Fibroblast of lung (primary cell): ENCODE measurements around the gene PLXNB1. TPM values are rescaled to one million over a fixed set of nuclear protein-coding genes. Genes with fewer than 3 reads are reported as not detected.

Experiments
- DNase-seq, 2 donors: peaks; one replicate each; pipeline versions ENCODE4 v3.0.0 to v3.0.0-alpha.2; 2010; ENCODE audit warnings: low read depth in 2 of 2
- H2AFZ ChIP-seq: 2 replicates; pipeline ENCODE4 v1.5.1; 2012; ENCODE audit warnings: low read length, control low read depth, inconsistent platforms
- H3K27ac ChIP-seq: 2 replicates; pipeline ENCODE4 v1.5.1; 2011; ENCODE audit warnings: low read length, control low read depth; ENCODE audit not compliant: insufficient read depth
- H3K27me3 ChIP-seq: 2 replicates; pipeline ENCODE4 v1.5.1; 2011; ENCODE audit warnings: mild to moderate bottlenecking, low read length; ENCODE audit not compliant: control insufficient read depth, insufficient read depth
- H3K36me3 ChIP-seq: 2 replicates; pipeline ENCODE4 v1.5.1; 2011; ENCODE audit warnings: low read length; ENCODE audit not compliant: control insufficient read depth, insufficient read depth
- H3K4me1 ChIP-seq: 2 replicates; pipeline ENCODE4 v1.5.1; 2011; ENCODE audit warnings: low read length; ENCODE audit not compliant: control insufficient read depth, insufficient read depth; ENCODE audit errors: extremely low read depth
- H3K4me2 ChIP-seq: 2 replicates; pipeline ENCODE4 v1.5.1; 2011; ENCODE audit warnings: low read length, control low read depth; ENCODE audit not compliant: insufficient read depth; ENCODE audit errors: extremely low read depth
- H3K4me3 ChIP-seq, 4 experiments: fragments of 200-600 bp in 1 of 4; sonication (generic) in 1 of 4; replicated peaks in 1 of 4; 2 replicates each; pipeline ENCODE4 v1.5.1; 2011 to 2016; ENCODE audit warnings: low read length in 4 of 4, low read depth in 3 of 4, mild to moderate bottlenecking in 3 of 4, control low read depth in 2 of 4, inconsistent platforms in 1 of 4, mixed read lengths in 1 of 4; ENCODE audit not compliant: insufficient read depth in 1 of 4; ENCODE audit errors: control extremely low read depth in 1 of 4
- H3K79me2 ChIP-seq: 2 replicates; pipeline ENCODE4 v1.5.1; 2012; ENCODE audit warnings: mild to moderate bottlenecking, low read length, inconsistent platforms; ENCODE audit not compliant: control insufficient read depth, insufficient read depth
- H3K9ac ChIP-seq: 2 replicates; pipeline ENCODE4 v1.5.1; 2011; ENCODE audit warnings: mild to moderate bottlenecking, low read length, control low read depth; ENCODE audit not compliant: insufficient read depth
- H3K9me3 ChIP-seq: 2 replicates; pipeline ENCODE4 v1.5.1; 2012; ENCODE audit warnings: low read depth, low read length; ENCODE audit not compliant: control insufficient read depth, insufficient read depth
- H4K20me1 ChIP-seq: 2 replicates; pipeline ENCODE4 v1.5.1; 2011; ENCODE audit warnings: low read length; ENCODE audit not compliant: control insufficient read depth, insufficient read depth; ENCODE audit errors: extremely low read depth
- CTCF ChIP-seq, 2 donors: IDR thresholded peaks in 1 of 2; conservative IDR thresholded peaks in 1 of 2; 1 replicate in 1 of 2; 2 replicates in 1 of 2; pipeline ENCODE4 v1.5.1; 2011 to 2012; ENCODE audit warnings: low read length in 2 of 2, control low read depth in 1 of 2, inconsistent platforms in 1 of 2, low read depth in 1 of 2, mild to moderate bottlenecking in 1 of 2
- EZH2 ChIP-seq: IDR thresholded peaks from 2 replicates; pipeline ENCODE4 v1.5.1; 2012; ENCODE audit warnings: low read length, control low read depth, mild to moderate bottlenecking; ENCODE audit errors: missing control alignments
- polyA plus RNA-seq, 2 donors: library from polyadenylated mRNA; depleted of rRNA in 1 of 2; stranded (reverse) in 1 of 2; unstranded in 1 of 2; fragments of >200 nt; gene quantifications; 2 replicates each; pipeline ENCODE4 v1.2.1, GENCODE V29; 2011 to 2012; ENCODE audit warnings: missing spikeins in 1 of 2
- total RNA-seq: library from RNA; depleted of rRNA; stranded (reverse); fragments of >200 nt; gene quantifications from 2 replicates; pipeline ENCODE4 v1.2.1, GENCODE V29; 2014

PLXNB1 gene
- total and polyA plus RNA-seq, 2 donors (not counting 1 experiment from before 2014, with no cell fraction given) = 12.8 to 44.6 TPM

GRCh38 chr3:48434591-48435222 is 4.8 kb upstream of the PLXNB1 start:
- no peak for DNase-seq
- Histone ChIP-seq H2AFZ (no peak overlapping the region), H3K79me2 (peaks cover under 1% of the 10 kb centered on the region), H3K4me2 (no peak overlapping the region), H3K4me3 (no peak overlapping the region), H3K36me3 (peaks cover 7% of the 10 kb centered on the region), H4K20me1 (no peaks in the 10 kb centered on the region), H3K27me3 (no peaks in the 10 kb centered on the region), H3K9me3 (no peaks in the 10 kb centered on the region), H3K9ac (no peak overlapping the region), H3K27ac (no peak overlapping the region), H3K4me1 (peaks cover 15% of the 10 kb centered on the region)
- TF ChIP-seq EZH2 = no peak
- TF ChIP-seq CTCF (conservative IDR thresholded peaks at IDR 0.05 in 1 of 2, IDR thresholded peaks at IDR 0.05 in 1 of 2; ENCODE audit: low read depth in 1 of 2, low read length in 2 of 2) = no peak

- Histone ChIP-seq H3K27me3 (no peaks in the 10 kb centered on the region), H3K36me3 (peaks cover 7% of the 10 kb centered on the region), H3K4me2 (peak overlapping the region; percentile 15), H3K4me3 (peak overlapping the region in 1 of 4 experiments; percentile 23), H3K9ac (no peak overlapping the region), H3K9me3 (no peaks in the 10 kb centered on the region), H3K4me1 (peaks cover 15% of the 10 kb centered on the region), H3K79me2 (no peaks in the 10 kb centered on the region), H2AFZ (no peak overlapping the region), H3K27ac (no peak overlapping the region), H4K20me1 (no peaks in the 10 kb centered on the region)
- TF ChIP-seq EZH2 (no peak), CTCF (conservative IDR thresholded peaks at IDR 0.05 in 1 of 2, IDR thresholded peaks at IDR 0.05 in 1 of 2; ENCODE audit: low read depth in 1 of 2, low read length in 2 of 2) (no peak)
- peak; percentile 57 to 84 for DNase-seq
Observed at GRCh38 chr3:48433472-48434118, 3.7 kb upstream of the PLXNB1 start.

- no peaks in the 10 kb centered on the region for H4K20me1 ChIP-seq
- H3K79me2 ChIP-seq = no peaks in the 10 kb centered on the region
- H3K9me3 ChIP-seq = no peaks in the 10 kb centered on the region
- no peak overlapping the region for H3K9ac ChIP-seq
- no peak overlapping the region for H3K4me3 ChIP-seq
- peaks cover 7% of the 10 kb centered on the region for H3K36me3 ChIP-seq
- H2AFZ ChIP-seq = no peak overlapping the region
- H3K27ac ChIP-seq = no peak overlapping the region
- H3K4me1 ChIP-seq = peaks cover 19% of the 10 kb centered on the region
- peak; percentile 10 to 31 for DNase-seq
- no peaks in the 10 kb centered on the region for H3K27me3 ChIP-seq
- H3K4me2 ChIP-seq = no peak overlapping the region
- TF ChIP-seq EZH2 (no peak), CTCF (conservative IDR thresholded peaks at IDR 0.05 in 1 of 2, IDR thresholded peaks at IDR 0.05 in 1 of 2; ENCODE audit: low read depth in 1 of 2, low read length in 2 of 2) (peak in 1 of 2 donors; percentile 8)
Observed at GRCh38 chr3:48432411-48433371, 2.8 kb upstream of the PLXNB1 start.
